GM12878 (cell line): ENCODE results near the gene ASMTL.

Experiments
- CBFB ChIP-seq: IDR thresholded peaks from 2 replicates; pipeline ENCODE4 v1.6.1; 2016; ENCODE audit warnings: antibody characterized with exemption, low read depth
- CTCF ChIP-seq, 3 experiments: IDR thresholded peaks in 2 of 3; conservative IDR thresholded peaks in 1 of 3; 2 replicates each; pipeline ENCODE4 v1.5.1; 2011; ENCODE audit warnings: low read depth in 3 of 3, low read length in 3 of 3, mild to moderate bottlenecking in 3 of 3, control low read depth in 2 of 3, moderate library complexity in 2 of 3, inconsistent platforms in 1 of 3, mixed read lengths in 1 of 3; ENCODE audit not compliant: control insufficient read depth in 2 of 3, insufficient read depth in 1 of 3; ENCODE audit errors: extremely low read depth in 1 of 3
- EZH2 ChIP-seq: IDR thresholded peaks from 2 replicates; pipeline ENCODE4 v1.6.1; 2012; ENCODE audit warnings: low read depth, mild to moderate bottlenecking, control low read depth, inconsistent platforms, low read length, borderline replicate concordance; ENCODE audit not compliant: control insufficient read depth
- NFYB ChIP-seq: IDR thresholded peaks from 2 replicates; pipeline ENCODE4 v1.6.1; 2011; ENCODE audit warnings: low read depth, mild to moderate bottlenecking, low read length, improper control_type of control experiment, moderate library complexity; ENCODE audit not compliant: insufficient read depth
- PAX8 ChIP-seq: fragments of 450-650 bp; IDR thresholded peaks from 2 replicates; pipeline ENCODE4 v1.6.1; 2017; ENCODE audit warnings: mild to moderate bottlenecking, moderate library complexity
- POLR2A ChIP-seq: IDR thresholded peaks from 2 replicates; pipeline ENCODE4 v1.6.1; 2011; ENCODE audit warnings: low read depth, mild to moderate bottlenecking, low read length
- POLR2AphosphoS5 ChIP-seq: IDR thresholded peaks from 2 replicates; pipeline ENCODE4 v1.6.1; 2011; ENCODE audit warnings: mild to moderate bottlenecking, low read length, inconsistent platforms
- USF2 ChIP-seq: IDR thresholded peaks from 2 replicates; pipeline ENCODE4 v1.6.1; 2011; ENCODE audit warnings: low read depth, low read length, improper control_type of control experiment, borderline replicate concordance

- no peak for TF ChIP-seq CTCF (IDR thresholded peaks at IDR 0.05 in 2 of 3, conservative IDR thresholded peaks at IDR 0.05 in 1 of 3; ENCODE audit: control insufficient read depth in 2 of 3, extremely low read depth in 1 of 3, insufficient read depth in 1 of 3, low read depth in 3 of 3, low read length in 3 of 3)
- no peak for TF ChIP-seq NFYB
- TF ChIP-seq POLR2A: no peak
- no peak for TF ChIP-seq POLR2AphosphoS5
- no peak for TF ChIP-seq CBFB
- no peak for TF ChIP-seq EZH2
- TF ChIP-seq PAX8: no peak
- TF ChIP-seq USF2: no peak
These were observed 14.4 kb upstream of the ASMTL start for GRCh38 chrX:1466971-1467561.
